Lower lobe of right lung (tissue), 2 donors: ENCODE results near the gene SLCO2A1. TPM values are rescaled to one million over a fixed set of nuclear protein-coding genes. Genes with fewer than 3 reads are reported as not detected.

Experiments
- ATAC-seq, 2 donors: fragments of 200-7000 bp; cut with Tn5 transposase; one replicate each; pipeline ENCODE4 v1.9.1; 2020 to 2022; ENCODE audit warnings: mild to moderate bottlenecking in 2 of 2, moderate library complexity in 2 of 2
- DNase-seq: peaks from one replicate; pipeline ENCODE4 v3.0.0-alpha.2; 2020
- H3K27ac ChIP-seq: fragments of 200-600 bp; one replicate; pipeline ENCODE4 v1.8.0; 2022
- H3K27me3 ChIP-seq: fragments of 200-600 bp; one replicate; pipeline ENCODE4 v1.8.0; 2022; ENCODE audit warnings: low read depth
- H3K36me3 ChIP-seq: fragments of 200-600 bp; one replicate; pipeline ENCODE4 v1.8.0; 2022; ENCODE audit warnings: mild to moderate bottlenecking
- H3K4me1 ChIP-seq: fragments of 200-600 bp; one replicate; pipeline ENCODE4 v1.8.0; 2022
- H3K4me3 ChIP-seq: fragments of 200-600 bp; one replicate; pipeline ENCODE4 v1.8.0; 2022; ENCODE audit warnings: mild to moderate bottlenecking
- H3K9me3 ChIP-seq: fragments of 200-600 bp; one replicate; pipeline ENCODE4 v1.8.0; 2022
- intact Hi-C: fragments of 100-400 bp; cut with DNase I; formaldehyde crosslinking; loops from one replicate; pipeline ENCODE4 v1.11.0; 2022
- total RNA-seq: library from RNA; stranded (reverse); fragmentation: NEBNext Ultra II Directional; extraction: Animal tissue kit (Norgen Biotek cat#: 25700); gene quantifications from one replicate; pipeline ENCODE4 v1.2.1, GENCODE V29; 2021
- TF ChIP-seq, protein P1 (sequence below): fragments of 200-600 bp; IDR thresholded peaks from one replicate; pipeline ENCODE4 v1.8.0; 2022; ENCODE audit warnings: antibody characterized with exemption, mild to moderate bottlenecking
- donor health status: DM: no; HTN: yes; CAD: no; lungs with severe emphysema.

The SLCO2A1 gene
- total RNA-seq, 1 donor from 2014 or later, result 204 TPM

DNA sequence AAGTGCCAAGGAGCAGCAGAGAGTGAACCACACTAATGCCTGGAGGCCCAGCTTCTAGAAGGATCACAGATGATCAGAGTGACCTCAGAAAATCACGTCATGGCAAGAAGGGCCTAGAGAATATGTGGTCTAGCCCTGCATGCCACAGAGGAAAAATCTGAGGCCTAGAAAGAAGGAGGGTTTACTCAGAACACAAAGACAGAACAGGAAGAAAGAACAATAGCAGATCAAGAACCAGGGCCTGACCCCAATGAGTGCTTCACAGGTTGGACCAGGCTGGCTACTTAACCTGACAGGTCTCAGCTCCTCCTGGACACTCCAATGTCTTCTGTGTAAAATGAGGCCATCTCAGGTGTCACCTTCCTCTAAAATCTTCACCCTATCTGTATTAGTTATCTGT is 148.2 kb downstream of the SLCO2A1 start:
- no peak for ATAC-seq
- intact Hi-C loops, result no loop called here
- no peak overlapping the region for H3K27ac ChIP-seq
- no peaks in the 10 kb centered on the region for H3K27me3 ChIP-seq
- H3K9me3 ChIP-seq, result peaks cover 4% of the 10 kb centered on the region
- DNase-seq, result no peak
- H3K4me3 ChIP-seq, result no peak overlapping the region
- TF ChIP-seq, protein P1, sequence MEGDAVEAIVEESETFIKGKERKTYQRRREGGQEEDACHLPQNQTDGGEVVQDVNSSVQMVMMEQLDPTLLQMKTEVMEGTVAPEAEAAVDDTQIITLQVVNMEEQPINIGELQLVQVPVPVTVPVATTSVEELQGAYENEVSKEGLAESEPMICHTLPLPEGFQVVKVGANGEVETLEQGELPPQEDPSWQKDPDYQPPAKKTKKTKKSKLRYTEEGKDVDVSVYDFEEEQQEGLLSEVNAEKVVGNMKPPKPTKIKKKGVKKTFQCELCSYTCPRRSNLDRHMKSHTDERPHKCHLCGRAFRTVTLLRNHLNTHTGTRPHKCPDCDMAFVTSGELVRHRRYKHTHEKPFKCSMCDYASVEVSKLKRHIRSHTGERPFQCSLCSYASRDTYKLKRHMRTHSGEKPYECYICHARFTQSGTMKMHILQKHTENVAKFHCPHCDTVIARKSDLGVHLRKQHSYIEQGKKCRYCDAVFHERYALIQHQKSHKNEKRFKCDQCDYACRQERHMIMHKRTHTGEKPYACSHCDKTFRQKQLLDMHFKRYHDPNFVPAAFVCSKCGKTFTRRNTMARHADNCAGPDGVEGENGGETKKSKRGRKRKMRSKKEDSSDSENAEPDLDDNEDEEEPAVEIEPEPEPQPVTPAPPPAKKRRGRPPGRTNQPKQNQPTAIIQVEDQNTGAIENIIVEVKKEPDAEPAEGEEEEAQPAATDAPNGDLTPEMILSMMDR, result no peak
- H3K36me3 ChIP-seq, result no peaks in the 10 kb centered on the region
- no peaks in the 10 kb centered on the region for H3K4me1 ChIP-seq

DNA sequence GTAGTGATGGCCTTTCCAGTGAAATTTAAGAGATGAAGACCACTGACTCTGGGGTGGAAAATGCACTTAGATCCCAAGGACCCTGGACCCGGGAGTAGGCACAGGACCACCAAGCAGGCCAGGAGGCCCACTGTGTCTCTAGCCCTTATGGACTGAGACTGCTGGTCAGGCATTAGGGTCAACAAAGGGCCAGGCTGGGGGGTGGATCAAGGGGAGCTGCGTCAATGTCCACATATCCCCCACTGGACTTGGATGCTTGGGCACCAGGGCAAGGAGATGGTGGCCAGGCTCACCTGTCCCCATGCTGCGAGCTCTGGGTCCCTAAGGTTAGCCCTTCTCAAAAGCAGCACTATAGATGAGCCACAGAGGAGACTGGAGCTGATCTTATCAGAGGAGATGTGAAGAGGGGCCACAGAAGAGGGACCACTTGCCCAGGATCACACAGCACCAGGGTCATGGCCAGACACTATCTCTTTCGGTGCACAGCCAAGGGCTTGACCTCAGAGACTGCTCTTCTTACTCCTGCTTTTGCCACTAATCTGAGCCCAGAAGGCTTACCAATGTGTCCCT is 148.8 kb downstream of the SLCO2A1 start:
- peaks cover 4% of the 10 kb centered on the region for H3K9me3 ChIP-seq
- no peak overlapping the region for H3K27ac ChIP-seq
- H3K4me1 ChIP-seq, result no peaks in the 10 kb centered on the region
- TF ChIP-seq, protein P1, result no peak
- H3K27me3 ChIP-seq, result no peaks in the 10 kb centered on the region
- ATAC-seq, result no peak
- no peaks in the 10 kb centered on the region for H3K36me3 ChIP-seq
- H3K4me3 ChIP-seq, result no peak overlapping the region
- intact Hi-C loops, result no loop called here
- no peak for DNase-seq

DNA sequence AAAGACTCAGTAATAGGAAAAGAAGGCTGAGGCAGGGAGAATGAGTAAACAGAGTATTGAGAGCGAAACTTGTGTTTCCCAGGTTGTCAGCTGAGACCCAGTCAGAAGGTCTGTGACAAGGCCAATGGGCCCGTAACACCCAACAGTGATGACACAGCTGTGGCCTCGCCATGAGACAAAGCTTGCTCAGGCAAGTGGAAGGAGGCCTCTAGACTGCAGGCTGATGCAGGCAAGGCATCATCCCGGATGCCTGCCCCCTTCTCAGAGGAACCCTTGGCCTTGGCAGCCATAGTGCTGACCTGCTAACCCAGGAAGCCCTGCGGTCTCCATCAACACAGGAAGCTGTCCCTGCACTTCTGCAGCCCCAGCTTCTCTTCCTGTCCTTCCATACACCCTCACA is 149.4 kb downstream of the SLCO2A1 start:
- Histone ChIP-seq H3K27ac (no peak overlapping the region), H3K9me3 (peaks cover 4% of the 10 kb centered on the region), H3K4me3 (no peak overlapping the region), H3K36me3 (no peaks in the 10 kb centered on the region), H3K27me3 (no peaks in the 10 kb centered on the region), H3K4me1 (no peaks in the 10 kb centered on the region)
- ATAC-seq (no peak), DNase-seq (no peak)
- intact Hi-C loops, result no loop called here
- TF ChIP-seq, protein P1, result no peak

DNA sequence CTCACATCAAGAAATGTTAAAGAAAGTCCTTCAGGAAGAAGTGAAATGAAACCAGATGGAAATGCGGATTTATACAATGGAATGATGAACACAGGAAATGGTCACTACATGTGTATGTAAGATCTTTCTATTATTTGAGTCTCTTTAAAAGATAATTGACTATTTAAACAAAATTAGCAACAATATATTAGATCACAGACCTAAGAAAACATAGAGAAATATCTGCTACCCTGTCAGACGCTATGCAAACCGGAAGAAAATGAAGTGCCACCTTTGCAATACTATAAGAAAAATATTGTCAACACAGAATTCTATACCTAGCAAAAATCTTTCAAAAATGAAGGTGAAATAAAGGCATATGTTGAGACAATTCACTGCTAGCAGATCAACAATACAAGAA is 151.2 kb downstream of the SLCO2A1 start:
- Histone ChIP-seq H3K36me3 (no peaks in the 10 kb centered on the region), H3K4me3 (no peak overlapping the region), H3K27ac (no peak overlapping the region), H3K9me3 (peaks cover 4% of the 10 kb centered on the region), H3K4me1 (no peaks in the 10 kb centered on the region), H3K27me3 (no peaks in the 10 kb centered on the region)
- TF ChIP-seq, protein P1, result no peak
- DNase-seq (no peak), ATAC-seq (no peak)
- intact Hi-C loops, result no loop called here

Other genes starting within 250 kb of the SLCO2A1 start
- gene SRPRB, start 224.1 kb downstream of the SLCO2A1 start, total RNA-seq, result 43.3 TPM
- 5.5 TPM for gene RAB6B, start 134.0 kb downstream of the SLCO2A1 start, total RNA-seq
- 46.3 TPM for gene RYK, start 220.9 kb upstream of the SLCO2A1 start, total RNA-seq